GM15510 (cell line): ENCODE measurements around the gene LIMA1.

ENCODE experiments used
- POLR2A ChIP-seq: IDR thresholded peaks from 3 replicates; pipeline ENCODE4 v1.6.1; 2011; ENCODE audit warnings: borderline replicate concordance; ENCODE audit not compliant: insufficient read length; ENCODE audit errors: extremely low read depth

The LIMA1 gene

DNA sequence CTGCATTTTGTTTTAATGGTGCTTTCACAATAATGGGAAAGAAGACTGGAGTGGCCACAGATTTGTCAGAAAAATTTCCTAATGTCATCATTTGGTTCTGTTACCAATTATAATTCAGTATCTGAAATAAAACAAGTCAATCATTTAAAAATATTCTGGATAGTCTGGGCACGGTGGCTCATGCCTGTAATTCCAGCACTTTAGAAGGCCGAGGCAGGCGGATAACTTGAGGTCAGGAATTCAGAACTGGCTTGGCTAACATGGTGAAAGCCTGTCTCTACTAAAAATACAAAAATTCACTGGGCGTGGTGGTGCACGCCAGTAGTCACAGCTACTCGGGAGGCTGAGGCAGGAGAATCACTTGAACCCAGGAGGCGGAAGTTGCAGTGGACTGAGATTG lies 4.0 kb upstream of the LIMA1 start:
- no peak for TF ChIP-seq POLR2A

DNA sequence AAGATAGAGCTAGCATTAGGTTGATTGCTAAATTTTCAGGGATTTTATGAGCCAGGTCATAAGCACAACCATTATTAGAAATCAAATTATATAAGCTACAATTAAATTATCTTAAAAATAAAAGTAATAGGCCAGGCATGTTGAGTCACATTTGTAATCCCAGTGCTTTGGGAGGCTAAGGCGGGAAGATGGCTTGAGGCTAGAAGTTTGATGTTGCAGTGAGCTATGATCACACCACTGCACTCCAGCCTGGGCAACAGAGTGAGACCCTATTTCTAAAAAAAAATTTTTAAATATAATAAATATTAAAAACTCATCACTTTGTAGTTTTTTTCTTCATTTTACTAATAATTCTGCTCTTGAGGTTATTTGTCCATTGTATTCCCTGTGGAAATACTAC lies 1.9 kb upstream of the LIMA1 start:
- no peak for TF ChIP-seq POLR2A

DNA sequence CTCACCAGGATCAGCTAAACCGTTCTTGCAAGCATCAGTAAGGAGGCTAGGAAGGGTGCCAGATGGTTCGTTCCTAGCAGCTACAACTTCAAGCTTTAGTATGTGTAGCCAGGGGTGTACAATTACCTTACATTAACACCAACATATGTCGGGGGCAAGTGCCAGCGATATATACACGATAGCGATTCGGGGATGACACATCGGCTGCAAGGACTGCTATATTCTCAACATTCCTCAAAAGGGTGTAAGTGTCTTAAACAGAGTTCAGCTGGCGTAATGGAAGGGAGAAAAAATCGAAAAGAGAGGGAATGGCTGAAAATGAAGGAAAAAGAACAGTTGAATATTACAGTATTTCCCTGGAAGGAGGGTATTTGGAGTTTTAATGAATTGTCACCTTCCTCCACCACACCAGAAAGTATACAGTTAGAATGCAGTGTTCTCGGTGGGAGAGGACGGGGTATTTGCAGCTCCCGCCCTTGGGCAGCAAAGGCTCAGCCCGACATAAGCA lies 545 bp downstream of the LIMA1 start:
- no peak for TF ChIP-seq POLR2A

DNA sequence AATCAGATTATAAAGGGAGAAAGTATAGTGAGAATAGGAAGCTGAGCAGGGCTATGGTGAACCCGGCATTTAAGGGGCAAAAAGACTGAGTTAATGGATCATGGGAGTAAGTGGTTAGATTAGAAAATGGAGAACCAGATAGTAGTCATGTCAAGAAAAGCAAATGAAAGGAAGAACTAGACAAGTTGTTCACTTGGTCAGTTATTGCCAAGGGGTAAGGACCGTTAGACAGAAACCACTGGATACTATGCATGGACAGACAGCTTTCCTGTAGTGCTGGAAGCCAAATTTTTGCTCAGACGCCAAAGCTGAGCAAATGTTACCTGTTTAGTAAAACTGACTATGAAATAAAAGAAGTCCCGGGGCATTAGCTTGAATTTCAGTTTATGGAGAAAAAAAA lies 3.8 kb downstream of the LIMA1 start:
- no peak for TF ChIP-seq POLR2A

DNA sequence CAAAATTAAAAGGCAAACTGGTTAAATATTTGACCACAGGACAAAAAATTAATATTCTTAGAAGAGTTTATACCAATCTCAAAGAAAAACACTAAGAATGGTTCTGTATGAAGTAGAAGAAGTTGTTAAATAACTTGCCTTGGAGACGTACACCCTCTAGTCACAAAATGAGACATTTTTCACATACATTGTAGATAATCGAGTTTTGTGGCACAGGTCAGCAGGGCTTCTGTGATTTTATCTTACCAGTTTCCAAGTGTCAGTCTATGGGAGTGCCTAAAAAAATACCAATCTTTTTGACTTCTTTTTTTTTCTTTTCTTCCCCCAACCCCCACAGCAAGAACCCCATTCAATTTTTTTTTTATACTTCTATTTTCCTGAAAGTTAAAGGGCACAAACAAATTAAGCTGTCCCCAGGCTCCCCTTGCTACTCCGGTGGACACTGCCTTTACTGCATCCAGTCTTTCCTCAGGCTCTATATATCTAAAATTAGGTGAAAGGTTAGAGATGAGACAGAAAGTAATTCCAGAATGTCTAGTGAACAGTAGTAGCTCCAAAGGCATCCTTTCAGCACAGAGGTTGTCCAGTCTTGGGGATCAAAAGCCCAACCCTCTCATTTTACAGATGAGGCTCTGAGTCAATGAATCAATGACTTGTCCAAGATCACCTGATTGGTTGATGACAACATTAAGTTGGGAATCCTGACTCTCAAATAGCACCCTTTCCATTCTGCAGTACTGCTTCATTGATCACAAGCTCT lies 6.2 kb downstream of the LIMA1 start:
- no peak for TF ChIP-seq POLR2A

DNA sequence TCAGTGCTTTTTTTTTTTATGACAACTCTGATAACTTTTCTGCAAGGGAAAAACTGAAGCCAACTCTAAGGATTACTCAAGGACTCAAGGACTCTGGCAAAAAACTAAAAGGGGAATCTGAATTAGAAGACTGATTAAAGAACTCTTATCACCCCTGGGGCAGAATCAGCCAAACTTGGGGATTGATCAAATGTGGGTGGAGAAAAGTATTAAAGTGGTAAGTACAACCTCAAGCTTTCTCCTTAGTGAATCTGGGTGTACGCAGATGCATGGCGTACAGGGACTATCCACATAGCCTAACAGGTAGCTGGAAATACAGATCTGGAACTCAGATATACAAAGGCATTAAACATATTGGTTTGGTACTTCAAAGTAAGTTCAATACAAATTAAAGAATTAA lies 7.3 kb downstream of the LIMA1 start:
- no peak for TF ChIP-seq POLR2A

DNA sequence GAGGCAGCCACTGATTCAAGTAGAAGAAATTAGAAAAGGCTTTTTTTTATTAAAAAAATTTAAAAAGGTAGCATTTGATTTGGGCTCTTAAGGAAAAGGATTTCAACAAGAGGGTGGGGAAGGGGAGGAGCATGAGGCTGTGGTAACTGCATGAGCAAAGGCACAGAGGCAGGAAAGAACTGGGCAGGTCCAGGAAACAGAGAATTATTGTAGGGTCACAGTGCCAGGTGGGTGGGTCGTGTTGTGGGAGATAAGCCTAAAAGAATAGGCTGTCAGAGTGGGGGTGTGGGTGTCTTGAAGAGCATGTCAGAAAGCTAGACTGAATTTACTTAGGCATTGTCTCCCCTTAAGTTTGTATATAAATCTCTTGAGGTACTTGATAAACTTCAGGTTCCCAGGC lies 7.8 kb downstream of the LIMA1 start:
- no peak for TF ChIP-seq POLR2A

DNA sequence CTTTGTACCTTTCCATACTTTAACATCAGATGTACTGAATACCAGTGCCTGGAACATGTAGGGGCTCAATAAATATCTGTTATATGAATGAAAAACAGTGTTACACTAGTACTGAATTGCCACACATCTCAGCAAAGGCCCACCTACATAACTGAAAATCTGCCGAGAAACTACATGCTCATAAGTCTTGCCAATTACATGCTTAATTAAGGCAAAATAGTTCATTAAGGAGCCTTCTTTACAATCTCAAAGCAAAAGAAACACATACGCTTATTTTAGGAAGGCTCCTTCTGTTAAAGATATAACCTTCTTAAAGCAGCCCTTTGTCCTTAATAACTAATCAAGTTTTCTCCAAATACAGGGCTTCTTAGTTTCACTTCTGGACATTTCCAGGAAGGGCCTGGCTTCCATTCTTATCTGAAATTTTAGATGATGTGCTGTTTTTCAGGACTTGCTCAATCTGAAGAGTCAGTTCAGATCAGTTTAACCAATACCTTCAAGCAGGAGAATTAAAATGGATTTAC lies 11.5 kb downstream of the LIMA1 start:
- TF ChIP-seq POLR2A = no peak

DNA sequence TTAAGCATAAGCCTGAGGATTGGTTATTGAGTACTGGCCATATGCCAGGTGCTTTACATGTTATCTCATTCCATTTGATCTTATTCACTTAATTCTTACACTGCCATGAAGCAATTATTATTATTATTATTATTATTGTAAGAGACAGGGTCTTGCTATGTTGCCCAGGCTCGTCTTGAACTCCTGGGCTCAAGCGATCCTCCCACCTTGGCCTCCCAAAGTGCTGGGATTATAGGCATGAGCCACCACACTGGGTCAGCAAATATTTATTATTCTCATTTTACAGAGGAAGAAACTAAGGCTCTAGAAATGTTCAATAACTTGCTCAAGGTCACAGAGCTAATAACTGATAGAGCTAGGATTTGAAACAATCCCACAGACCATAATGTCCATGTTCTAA lies 14.8 kb downstream of the LIMA1 start:
- no peak for TF ChIP-seq POLR2A

DNA sequence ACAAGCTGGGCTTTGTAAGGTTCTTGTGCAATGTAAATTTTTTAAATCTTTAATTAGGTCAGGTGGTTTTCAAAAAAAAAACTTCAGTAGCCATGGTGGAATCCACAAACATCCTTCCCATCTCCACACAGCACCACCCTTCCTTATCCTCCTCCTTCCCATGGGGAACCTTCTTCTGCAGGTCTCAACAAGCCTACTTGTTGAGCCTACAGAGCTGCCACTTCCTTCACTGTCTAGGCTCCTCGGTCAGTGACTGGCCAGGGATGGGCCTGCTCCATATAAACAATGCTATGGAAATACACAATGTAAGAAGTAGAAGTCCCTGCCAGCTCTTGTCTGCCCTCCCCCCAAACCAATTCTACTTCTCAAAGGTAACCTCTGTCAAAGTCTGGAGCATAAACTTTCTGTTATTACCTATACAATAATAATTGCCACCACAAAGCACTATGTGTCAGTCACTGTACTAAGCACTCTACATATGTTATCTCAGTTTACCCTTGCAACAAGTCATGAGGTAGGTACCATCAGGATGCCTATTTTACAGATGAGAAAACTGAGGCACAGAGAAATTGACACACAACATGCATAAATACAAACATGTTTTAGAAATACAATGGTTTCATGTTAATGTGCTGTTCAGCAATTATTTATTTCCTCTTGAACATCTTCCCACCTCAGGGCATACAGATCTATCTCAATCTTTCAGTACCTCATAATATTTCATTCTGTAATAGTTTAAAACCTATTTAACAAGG lies 17.4 kb downstream of the LIMA1 start:
- TF ChIP-seq POLR2A = no peak

DNA sequence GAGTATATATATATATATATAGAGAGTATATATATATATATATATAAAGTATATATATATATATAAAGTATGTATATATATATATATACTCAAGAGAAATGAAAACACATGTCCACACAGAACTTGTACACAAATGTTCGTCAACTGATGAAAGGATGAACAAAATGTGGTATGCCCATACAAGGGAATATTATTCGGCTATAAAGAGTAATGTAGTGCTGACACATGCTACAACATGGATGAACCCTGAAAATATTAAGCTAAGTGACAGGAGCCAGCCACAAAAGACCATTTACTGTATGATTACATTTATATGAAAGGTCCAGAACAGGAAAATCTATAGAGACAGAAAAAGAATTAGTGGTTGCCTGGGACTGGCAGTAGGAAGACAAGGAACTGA lies 19.5 kb downstream of the LIMA1 start:
- TF ChIP-seq POLR2A = no peak

DNA sequence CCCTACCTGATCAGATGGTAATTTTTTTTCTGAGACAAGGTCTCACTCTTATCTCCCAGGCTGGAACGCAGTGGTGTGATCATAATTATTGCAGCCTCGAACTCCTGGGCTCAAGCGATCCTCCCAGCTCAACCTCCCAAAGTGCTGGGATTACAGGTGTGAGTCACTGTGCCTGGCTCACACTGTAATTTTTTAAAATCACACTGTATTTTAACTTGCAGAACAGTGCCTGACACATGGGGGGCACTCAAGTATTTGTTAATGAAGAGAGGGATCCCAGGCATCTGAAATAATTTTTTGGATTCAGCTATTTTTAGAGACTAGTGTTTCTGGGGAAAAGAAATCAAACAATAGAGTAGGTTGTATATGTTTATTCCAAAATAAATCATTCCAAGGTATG lies 21.7 kb downstream of the LIMA1 start:
- no peak for TF ChIP-seq POLR2A

DNA sequence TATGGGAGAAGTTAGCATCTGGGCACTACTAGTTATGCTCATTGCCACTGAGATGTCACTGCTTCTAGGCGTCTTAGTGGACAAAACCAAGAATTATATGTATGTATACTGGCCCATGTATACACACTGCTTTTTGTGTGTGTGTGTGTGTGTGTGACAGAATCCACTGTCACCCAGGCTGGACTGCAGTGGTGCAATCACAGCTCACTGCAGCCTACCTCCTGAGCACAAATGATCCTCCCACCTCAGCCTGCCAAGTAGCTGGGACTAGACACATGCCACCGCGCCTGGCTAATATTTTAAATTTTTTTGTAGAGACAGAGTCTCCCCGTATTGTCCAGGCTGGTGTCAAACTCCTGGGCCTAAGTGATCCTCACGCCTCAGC lies 25.2 kb downstream of the LIMA1 start:
- TF ChIP-seq POLR2A = no peak

DNA sequence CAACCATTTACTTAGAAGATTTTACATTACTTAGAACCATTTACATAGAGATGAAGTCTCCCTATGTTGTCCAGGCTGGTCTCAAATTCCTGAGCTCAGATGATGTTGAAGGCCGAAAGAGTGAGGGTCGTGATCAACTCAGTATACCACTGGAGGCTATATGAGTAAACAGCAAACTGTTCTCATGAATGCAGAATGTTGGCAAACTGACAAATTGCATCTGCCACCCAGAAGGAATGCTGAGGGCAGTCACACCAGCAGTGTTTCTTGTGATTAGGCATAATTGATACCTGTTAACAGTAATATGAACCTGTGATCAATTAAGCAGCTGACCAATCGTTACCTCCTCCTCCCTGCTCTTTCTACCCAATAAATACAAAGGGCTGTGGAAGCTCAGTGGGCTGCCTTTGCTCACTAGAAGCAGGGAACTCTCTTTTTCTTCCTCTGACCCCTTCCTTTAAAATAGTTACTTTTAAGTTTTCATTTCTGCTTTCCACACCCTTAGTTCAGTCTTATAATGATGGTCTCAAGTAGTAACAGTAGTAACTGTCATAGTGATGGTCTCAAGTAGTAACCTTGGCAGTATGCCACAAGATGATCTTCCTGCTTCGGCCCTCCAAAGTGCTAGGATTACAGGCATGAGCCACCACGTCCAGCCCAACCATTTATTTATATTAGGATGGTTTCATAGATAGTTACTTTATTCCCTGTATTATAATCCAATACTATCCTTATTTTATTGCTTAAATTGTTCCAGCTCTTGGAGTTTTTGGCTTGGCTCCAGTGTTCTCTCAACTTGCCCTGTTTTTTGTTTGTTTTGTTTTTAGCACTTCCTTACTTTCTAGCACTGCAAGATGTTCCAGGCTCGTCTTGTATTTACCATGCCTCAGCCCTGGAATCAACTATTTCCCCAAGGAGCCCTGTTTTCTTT lies 25.8 kb downstream of the LIMA1 start:
- no peak for TF ChIP-seq POLR2A

DNA sequence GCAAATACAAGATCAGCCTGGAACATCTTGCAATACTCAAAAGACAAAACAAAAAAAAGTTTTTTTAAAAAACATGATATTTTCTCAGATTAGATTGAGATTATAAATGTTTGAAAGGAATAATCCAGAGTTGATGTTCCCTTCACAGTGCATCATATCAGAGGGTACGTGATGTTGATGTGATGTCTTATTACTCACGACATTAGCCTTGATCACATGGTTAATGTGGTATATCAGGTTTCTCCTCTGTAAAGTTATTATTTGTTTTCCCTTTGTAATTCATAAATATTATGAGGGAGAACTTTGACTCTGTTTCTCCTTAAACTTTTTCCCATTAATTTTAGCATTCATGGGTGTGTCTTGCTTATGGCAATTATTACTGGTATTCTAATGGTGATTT lies 26.6 kb downstream of the LIMA1 start:
- no peak for TF ChIP-seq POLR2A
